Fibroblast of villous mesenchyme (primary cell): ENCODE measurements around the gene STK16. TPM values are rescaled to one million over a fixed set of nuclear protein-coding genes. Genes with fewer than 3 reads are reported as not detected.

ENCODE experiments used
- DNase-seq: peaks from one replicate; pipeline ENCODE4 v3.0.0-alpha.2; 2010; ENCODE audit warnings: low read depth
- H3K4me3 ChIP-seq: 2 replicates; pipeline ENCODE4 v1.5.1; 2011; ENCODE audit warnings: low read depth, mild to moderate bottlenecking, low read length
- total RNA-seq: library from RNA; depleted of rRNA; stranded (reverse); fragments of >200 nt; gene quantifications from 2 replicates; pipeline ENCODE4 v1.2.3, GENCODE V29; 2012
- TF ChIP-seq, protein P1 (sequence below): IDR thresholded peaks from 2 replicates; pipeline ENCODE4 v1.5.1; 2012; ENCODE audit warnings: low read depth, mild to moderate bottlenecking, low read length; ENCODE audit not compliant: insufficient read depth

The STK16 gene
- total RNA-seq, 1 donor: 22.9 TPM

DNA sequence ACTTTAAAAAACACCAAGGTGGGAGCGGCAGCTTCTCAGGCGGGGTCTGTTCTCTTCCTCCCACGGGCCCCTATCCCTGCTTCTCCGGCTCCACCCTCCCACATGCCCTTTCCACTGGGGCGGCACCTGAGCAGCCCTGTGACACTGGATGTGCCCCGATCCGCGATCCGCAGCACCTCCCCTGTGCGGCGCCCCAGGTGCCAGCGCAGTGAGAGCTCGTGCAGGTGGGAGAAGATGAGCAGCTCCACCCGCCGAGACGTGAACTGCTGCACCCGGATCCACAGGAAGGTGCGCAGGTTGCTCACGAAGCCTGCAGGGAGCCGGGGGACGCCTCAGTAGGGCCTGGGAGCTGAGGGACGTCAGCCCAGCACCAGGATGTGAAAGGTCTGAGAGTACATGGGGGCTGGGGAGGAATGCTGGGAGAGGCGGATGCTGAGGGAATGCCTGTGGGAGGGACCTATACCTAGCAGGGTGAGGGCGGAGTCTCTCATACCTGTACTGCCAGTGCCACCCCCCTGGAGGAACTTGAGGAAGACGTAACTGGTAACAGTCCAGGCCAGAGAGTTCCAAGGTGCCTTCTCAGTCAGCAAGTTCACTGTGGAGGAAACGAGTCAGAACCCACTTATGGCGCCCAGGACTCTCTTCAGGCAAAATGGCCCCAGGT is 29.3 kb upstream of the STK16 start:
- DNase-seq: no peak
- no peak overlapping the region for H3K4me3 ChIP-seq
- TF ChIP-seq, protein P1, sequence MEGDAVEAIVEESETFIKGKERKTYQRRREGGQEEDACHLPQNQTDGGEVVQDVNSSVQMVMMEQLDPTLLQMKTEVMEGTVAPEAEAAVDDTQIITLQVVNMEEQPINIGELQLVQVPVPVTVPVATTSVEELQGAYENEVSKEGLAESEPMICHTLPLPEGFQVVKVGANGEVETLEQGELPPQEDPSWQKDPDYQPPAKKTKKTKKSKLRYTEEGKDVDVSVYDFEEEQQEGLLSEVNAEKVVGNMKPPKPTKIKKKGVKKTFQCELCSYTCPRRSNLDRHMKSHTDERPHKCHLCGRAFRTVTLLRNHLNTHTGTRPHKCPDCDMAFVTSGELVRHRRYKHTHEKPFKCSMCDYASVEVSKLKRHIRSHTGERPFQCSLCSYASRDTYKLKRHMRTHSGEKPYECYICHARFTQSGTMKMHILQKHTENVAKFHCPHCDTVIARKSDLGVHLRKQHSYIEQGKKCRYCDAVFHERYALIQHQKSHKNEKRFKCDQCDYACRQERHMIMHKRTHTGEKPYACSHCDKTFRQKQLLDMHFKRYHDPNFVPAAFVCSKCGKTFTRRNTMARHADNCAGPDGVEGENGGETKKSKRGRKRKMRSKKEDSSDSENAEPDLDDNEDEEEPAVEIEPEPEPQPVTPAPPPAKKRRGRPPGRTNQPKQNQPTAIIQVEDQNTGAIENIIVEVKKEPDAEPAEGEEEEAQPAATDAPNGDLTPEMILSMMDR: no peak

DNA sequence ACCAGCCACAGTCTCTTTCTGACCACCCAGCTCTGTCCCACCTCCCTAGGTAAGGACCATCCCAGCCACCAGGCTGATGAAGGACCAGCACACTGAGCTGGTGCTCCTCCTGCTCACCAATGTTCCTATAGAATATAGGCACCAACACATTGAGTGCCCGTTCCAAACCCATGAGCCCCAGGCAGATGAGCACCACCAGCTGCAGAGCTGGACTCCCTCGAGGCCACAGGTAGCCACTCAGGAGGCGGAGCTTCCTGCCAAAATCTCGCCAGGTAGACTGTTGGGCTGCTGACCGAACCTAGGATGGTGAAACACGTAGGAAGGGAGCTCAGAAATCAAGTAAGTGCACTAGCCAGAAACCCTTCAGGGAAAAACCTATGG is 28.8 kb upstream of the STK16 start:
- TF ChIP-seq, protein P1: no peak
- no peak overlapping the region for H3K4me3 ChIP-seq
- no peak for DNase-seq

DNA sequence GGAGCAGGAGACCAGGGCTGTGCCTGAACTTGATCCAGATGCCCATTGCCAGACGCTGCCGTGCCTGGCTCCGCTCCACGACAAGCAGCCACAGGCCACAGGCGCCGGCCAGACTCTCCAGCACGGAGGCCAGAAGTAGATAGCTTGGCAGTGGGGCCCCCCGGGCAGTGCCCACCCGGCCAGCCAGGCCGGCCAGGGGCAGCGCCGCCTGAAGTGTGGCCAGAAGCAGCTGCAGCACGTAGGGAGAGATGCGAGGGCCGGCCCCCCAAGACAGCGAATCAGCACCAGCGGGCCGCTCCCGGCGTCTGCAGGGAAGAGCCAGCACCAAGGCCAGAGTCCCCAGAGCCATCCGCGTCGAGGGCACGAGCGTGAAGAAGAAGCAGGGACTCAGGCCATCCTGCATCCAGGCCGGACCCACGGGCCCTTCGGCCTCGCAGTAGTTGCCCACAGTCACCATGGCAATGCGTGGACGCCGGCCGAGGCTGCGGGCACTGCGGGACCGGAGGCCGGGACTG is 27.0 kb upstream of the STK16 start:
- TF ChIP-seq, protein P1: no peak
- H3K4me3 ChIP-seq: peak overlapping the region; percentile 61
- peak; percentile 75 for DNase-seq

DNA sequence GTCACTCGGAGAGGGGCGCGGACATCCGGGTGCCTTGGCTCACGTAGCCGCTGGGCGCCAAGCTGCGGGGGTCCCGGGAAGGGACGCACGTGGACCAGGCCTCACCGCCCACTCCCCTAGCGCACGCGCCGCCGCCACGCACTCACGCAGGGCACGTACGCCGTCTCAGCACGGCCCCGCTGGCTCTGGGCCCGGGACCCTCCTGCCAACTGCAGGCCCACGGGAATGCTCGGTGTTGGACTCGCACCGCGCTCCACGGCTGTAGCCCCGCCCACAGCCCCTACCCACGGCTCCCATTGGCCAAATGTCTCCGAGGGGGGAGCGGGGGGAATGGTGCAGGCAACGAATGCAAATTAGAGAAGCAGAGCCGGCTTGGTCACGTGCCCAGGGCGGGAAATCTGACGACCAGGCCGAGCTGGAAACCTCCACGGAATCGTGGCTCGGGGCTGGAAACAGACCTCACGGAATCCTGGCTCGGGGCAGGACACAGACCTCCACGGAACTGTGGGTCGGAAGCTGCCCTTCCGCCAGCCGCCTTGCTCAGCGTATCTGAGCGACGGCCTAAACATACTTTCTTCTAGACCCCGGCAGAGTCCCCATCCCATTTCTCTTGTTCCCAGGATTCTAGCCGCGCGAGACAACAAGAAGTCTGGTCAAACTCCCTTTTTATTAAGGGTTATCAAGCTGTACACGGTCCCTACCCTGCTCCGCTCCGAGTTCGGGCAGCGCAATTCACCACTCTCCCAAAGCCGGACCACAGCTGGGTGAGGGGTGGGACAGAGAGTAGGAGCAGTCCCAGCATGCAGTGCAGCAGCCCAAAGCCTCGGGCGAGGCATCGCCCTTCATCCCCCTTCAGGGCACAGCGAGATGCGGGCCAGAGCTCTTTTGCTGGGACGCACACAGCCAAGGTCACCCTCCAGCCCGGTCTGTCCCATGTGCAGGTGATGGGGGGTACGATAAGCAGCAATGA is 26.3 kb upstream of the STK16 start, which contains the start of gene ABCB6:
Gene ABCB6 (minus strand): TSS at position 227 of the 970 bp plus-strand sequence. CDS start 285 bp downstream, outside the sequence.
- peak within 1 kb of the TSS; percentile 61 for H3K4me3 ChIP-seq
- TF ChIP-seq, protein P1: no peak
- peak; percentile 92 for DNase-seq

DNA sequence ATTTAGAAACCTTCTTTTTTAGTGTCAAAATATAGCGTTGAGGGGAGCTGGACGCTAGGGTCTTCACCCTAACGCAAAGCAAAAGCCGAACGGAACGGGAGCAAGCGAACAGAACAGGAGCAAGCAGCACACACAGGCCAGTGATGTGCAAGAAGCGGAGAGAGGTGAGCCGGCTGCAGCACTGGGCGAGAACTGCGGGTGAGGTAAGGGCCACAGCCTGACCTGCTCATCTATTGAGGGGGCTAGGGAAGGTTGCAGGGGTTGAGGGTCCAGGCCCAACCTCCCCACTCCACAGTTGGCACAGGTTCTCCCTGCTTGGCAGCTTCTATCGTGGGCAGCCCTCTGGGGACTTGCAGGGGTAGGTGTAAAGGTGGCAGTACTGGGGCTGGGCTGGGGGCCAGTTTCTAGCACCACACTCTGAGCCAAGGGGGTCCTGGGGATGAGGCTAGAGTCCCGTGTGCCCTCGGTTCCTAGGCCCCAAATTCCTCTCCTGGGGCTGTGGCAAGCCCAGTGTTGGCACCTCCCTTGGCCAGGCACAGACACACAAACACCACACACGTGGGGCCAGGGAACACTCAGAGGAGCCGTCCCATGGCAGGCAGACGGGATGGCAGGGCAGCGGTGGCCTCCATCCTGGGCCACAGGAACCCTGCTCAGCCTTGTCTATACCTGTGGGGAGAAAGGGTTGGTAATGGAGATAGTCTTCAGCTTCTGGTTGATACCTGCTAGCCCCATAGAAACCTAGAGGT is 25.3 kb upstream of the STK16 start:
- TF ChIP-seq, protein P1: no peak
- H3K4me3 ChIP-seq: no peak overlapping the region
- no peak for DNase-seq

DNA sequence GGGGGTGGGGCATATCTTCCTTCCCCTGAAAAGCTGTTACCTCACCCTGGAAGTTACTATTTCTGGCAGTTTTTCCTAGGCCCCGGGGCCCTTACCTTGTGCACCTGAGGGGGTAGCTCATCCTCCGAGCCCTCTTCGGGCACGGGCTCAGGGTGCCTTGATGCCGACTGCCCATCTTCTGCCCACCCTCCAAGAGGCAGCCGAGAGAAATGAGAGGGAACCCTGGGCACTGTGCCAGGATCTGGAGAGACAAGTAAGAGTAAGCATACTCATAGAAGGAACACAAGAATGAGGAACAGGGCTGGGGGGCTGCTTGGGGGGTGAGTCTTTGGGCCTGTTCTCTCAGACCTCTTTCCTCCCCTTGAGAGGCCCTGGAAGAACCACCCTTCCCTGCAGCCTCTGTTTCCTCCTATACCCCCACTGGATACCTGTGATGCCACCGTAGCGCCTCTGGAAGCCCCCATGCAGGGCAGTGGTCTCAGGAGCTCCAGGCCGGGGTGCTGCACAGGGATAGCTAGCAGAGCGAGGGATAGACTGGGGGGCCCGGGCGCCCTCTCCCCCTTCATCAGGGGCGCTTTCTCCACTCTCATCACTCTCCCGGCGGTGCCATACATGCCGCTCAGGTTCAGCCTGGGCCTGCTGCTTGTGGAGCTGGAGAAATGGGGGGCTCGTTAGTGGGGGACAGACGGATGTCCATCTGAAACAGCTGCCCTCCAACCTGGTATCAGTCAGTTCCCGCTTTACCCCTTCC is 24.5 kb upstream of the STK16 start:
- DNase-seq: no peak
- TF ChIP-seq, protein P1: no peak
- H3K4me3 ChIP-seq: no peak overlapping the region
